ACHN (cell line): Measurements from ENCODE around the gene DNAAF2.
A peak's percentile ranks its signal among the peaks of the same experiment; 100 is the strongest.
"Not testable (repeated sequence)": the region's sequence is repeated elsewhere in the genome, so short reads cannot be mapped to it uniquely, and the experiment has no call there.

Source experiments
- DNase-seq: peaks from one replicate; pipeline ENCODE4 v3.0.0-alpha.2; 2015
- in situ Hi-C: cut with HindIII; loops from 2 replicates; pipeline ENCODE4 v1.10.0; 2017; ENCODE audit warnings: low sequenced_read_pairs, low pct_ligation_motif_present, low pct_unique_long_range_greater_than_20kb

The DNAAF2 gene

DNA sequence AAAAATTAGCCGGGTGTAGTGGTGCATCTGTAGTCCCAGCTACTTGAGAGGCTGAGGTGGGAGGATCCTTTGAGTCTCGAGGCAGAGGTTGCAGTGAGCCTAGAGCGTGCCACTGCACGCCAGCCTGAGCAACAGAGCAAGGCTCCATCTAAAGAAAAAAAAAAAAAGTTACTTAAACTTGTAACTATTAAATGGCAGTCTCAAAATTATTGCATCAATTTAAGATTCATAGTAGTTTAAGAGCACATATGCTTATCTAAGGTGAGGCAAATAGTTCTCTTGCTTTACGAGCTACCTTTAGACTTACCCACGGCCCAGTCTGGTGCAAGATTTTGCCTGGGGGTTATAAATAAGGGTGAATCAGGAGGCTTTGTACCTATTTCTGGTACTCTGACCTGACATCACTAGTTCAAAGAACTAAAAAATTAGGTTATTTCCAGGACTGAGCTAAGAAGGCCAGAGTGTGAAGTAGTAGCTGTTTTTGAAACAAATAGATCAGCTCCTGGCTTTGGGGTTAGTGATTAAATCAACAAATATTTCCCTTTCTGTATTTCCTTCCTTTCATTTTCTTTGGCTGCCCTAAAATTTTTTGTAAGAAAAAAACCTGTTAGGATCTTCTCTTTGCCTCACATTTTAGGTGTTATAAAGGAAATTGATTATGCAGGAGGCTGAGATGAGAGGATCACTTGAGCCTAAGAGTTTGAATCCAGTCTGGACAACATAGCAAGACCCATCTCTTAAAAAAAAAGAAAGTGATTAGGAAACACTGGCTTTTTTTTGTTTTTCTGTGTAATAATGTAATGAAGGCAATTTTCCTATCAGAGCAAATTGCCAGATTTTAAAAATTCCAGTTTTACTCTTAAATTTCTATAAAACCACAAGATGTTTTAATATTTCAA is 10.9 kb downstream of the DNAAF2 start:
- no peak for DNase-seq
- in situ Hi-C loops, result no loop called here

DNA sequence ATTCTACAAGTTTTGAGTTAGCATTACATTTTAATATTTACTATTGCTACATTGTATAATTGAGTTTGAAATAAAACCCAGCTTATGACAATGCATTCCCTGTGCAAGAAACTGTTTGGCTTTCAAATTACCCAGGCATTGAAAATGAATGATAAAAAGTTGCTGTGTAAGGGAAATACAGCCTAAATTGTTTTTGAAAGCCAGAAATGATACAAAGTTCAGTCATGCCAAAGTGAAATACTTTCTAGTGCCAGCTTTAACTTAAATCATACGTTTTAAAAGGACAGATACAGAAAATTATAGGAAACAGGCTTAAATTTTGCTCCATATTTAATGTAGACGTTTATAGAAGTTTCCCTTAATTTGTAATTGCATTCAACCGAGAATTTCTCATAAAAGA is 11.7 kb downstream of the DNAAF2 start:
- in situ Hi-C loops, result no loop called here
- no peak for DNase-seq

DNA sequence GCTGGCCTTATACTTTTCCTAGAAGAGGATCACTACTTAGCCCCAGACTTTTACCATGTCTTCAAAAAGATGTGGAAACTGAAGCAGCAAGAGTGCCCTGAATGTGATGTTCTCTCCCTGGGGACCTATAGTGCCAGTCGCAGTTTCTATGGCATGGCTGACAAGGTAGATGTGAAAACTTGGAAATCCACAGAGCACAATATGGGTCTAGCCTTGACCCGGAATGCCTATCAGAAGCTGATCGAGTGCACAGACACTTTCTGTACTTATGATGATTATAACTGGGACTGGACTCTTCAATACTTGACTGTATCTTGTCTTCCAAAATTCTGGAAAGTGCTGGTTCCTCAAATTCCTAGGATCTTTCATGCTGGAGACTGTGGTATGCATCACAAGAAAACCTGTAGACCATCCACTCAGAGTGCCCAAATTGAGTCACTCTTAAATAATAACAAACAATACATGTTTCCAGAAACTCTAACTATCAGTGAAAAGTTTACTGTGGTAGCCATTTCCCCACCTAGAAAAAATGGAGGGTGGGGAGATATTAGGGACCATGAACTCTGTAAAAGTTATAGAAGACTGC is 12.9 kb downstream of the DNAAF2 start:
- in situ Hi-C loops, result no loop called here
- DNase-seq, result no peak

DNA sequence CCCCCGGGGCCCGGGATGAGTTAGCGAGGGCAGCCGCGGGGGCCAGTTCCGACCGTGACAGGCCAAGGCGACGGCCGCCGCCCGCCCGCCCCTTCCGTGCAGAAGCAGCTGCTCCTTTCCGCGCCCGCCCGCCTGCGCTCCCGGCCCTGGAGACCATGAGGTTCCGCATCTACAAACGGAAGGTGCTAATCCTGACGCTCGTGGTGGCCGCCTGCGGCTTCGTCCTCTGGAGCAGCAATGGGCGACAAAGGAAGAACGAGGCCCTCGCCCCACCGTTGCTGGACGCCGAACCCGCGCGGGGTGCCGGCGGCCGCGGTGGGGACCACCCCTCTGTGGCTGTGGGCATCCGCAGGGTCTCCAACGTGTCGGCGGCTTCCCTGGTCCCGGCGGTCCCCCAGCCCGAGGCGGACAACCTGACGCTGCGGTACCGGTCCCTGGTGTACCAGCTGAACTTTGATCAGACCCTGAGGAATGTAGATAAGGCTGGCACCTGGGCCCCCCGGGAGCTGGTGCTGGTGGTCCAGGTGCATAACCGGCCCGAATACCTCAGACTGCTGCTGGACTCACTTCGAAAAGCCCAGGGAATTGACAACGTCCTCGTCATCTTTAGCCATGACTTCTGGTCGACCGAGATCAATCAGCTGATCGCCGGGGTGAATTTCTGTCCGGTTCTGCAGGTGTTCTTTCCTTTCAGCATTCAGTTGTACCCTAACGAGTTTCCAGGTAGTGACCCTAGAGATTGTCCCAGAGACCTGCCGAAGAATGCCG is 13.7 kb downstream of the DNAAF2 start:
- in situ Hi-C loops, result no loop called here
- DNase-seq, result peak; percentile 57

DNA sequence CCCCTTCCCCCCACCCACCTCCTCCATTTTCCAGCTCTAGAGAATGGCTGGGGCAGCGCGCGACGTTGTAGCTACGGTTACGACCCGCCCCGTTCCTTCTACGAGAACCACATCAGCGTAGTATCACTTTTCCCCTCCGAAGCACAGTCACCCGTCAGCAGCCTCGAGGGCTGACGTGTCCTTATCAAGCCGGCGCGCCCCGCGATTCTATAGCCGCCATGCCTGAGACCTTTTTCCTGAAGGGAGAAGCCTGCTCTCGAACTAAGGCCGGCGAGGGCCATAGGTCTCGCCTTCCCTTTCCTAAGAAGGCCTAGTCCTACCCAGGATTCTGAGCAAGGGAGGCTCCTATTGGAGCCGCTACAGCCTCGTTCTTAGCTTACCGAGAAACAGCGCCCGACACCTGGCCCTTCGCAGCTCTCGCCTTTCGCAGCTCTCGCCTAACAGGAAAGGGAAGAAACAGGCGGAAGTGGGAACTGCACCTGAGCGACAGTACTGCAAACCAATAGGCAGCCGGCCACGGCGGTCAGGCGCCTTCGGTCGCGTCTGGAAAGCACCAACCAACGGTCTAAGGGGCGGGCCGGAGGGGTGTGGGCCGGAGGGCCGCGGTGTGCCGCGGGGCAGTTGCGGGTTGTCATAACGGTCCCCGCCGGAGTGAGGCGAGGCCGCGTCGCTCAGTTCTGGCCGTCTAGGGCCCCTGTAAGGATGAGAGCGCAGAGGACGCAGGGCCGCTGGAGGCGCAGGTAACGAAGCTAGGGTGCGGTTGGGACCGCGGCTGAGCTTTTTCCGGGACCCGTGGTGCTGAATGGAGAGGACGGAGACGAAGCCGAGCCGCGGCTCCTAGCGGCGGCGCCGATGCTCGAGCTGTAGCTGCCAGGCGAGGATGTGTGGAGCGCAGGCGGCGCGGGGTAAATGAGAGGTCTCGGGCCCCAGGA is 14.6 kb downstream of the DNAAF2 start, which contains the start of the genes MGAT2 and RPL36AL:
Gene MGAT2 (plus strand): TSS at position 618 of the 932 bp plus-strand sequence. CDS start 470 bp downstream, outside the sequence.
Gene RPL36AL (minus strand): TSS at position 445 of the 932 bp plus-strand sequence. CDS start 1,522 bp downstream, outside the sequence.
- in situ Hi-C loops, result no loop called here
- DNase-seq, result peak; percentile 96

DNA sequence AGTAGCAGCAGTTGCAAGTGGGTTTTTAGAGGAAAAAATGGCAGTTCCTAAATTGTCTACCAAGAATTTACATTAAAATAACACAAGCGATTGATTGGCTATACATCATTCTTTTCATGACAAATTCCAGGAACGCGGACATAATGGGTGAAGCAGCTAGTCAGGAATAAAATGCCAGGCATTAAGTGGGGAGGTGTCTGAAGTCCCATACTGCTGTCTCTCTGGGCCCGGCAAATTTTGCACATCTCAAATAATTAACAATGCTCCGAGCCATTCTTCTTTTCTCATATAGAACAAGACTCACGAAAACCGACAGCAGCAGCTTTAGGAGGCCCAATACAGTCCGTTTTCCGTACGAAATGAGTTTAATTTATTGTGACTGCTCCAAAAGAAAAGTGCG is 15.3 kb downstream of the DNAAF2 start:
- no peak for DNase-seq
- in situ Hi-C loops, result no loop called here

DNA sequence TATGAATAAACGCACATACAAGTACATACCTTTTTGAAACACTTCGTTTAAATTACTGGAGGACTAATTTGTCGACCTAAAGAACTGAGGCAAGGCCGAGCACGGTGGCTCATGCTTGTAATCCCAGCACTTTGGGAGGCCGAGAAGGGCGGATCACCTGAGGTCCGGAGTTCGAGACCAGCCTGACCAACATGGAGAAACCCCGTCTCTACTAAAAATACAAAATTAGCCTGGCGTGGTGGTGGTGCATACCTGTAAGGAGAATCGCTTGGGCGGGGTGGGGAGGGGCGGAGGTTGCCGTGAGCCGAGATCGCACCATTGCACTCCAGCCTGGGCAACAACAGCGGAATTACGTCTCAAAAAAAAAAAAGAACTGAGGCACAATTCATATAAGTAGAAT is 15.8 kb downstream of the DNAAF2 start:
- DNase-seq, in situ Hi-C loops: not testable (repeated sequence)

DNA sequence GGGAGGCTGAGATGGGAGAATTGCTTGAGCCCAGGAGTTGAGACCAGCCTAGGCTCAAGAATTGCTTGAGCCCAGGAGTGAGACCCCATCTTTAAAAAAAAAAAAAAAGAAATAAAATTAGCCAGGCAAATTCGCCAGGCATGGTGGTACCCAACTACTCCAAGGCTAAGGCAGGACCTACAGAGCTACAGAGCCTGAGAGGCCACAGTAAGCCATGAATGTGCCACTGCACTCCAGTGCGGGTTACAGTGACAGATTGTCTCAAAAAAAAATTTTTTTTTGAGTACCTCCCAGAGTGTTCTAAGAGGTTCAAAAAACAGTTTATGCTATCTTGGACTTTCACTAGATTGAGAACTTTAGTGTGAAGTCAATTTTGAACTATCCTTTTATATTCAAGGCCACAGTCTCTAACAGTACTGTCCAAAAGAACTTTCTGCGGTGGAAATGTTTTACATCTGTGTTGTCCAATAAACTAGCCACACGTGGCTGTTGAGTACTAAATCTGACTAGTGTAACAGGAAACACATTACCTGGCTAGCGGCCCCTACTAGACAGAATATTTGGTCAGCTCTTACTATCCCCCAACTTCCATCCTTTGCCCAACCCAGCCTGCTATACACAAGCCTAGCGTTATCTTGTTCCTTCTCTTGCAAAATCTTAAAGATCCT is 17.1 kb downstream of the DNAAF2 start:
- in situ Hi-C loops, result no loop called here
- no peak for DNase-seq

DNA sequence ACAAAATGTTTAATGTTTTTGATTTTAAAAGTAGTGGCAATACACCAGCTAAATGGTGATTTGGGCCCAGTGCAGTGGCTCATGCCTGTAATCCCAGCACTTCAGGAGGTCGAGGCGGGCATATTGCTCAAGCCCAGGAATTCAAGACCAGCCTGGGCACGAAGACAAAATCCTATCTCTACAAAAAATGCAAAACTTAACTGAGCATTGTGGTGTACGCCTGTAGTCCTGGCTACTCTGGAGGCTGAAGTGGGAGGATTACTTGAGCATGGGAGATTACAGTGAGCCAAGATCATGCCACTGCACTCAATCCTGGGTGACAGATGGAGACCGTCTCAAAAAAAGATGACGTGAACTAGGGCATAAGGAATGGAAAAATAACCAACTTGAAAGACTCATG is 19.3 kb downstream of the DNAAF2 start:
- no peak for DNase-seq
- in situ Hi-C loops, result no loop called here

DNA sequence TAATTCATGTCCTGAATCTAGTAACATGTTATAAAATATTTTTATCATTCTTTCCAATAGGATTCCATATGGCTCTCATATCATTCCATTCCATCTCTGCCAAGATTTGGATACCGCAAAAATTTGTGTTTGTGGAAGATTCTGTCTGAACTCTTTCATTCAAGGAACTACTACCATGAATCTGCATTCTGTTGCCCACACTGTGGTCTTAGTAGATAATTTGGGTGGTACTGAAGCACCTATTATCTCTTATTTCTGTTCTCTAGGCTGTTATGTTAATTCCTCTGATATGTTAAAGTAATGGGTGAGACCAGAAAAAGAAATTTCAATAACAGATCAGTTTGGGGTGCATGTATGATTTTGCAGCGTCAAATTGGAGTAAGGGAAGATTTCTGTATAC is 20.8 kb downstream of the DNAAF2 start:
- no peak for DNase-seq
- in situ Hi-C loops, result no loop called here

DNA sequence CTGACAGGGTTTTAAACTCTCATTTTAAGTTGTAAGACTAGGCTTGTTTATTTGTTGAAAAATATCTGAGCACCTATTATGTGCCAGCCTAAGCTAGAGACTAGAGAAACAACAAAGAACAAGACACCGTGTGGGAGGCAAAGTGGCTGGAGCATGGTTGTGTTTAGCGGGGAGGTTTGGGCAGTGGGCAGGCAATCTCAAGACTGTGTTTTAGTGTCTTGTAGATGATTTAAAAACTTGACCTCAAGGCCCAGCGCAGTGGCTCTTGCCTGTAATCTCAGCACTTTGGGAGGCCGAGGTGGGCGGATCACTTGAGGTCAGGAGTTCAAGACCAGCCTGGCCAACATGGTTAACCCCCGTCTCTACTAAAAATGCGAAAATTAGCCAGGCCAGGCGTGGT is 22.4 kb downstream of the DNAAF2 start:
- in situ Hi-C loops, result no loop called here

DNA sequence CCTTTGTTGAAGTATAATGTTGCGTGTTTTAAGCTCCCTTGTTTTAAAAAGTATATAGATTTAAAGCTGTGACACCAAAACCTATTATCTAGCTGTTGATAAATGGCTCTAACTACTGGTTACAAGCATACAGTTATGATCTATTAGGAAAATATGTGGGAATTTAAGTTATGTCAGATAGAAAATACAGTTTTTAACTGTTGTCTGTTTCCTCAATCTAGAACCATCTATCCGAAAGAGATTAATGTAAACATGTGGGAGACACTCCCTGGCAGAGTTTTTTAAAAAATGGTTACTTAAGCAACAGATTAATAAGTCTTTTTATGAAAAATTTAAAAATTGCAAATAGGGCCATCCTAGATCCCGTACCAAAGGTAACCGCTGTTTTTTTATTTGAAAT is 22.8 kb downstream of the DNAAF2 start:
- DNase-seq, result no peak
- in situ Hi-C loops, result no loop called here

More for the DNA sequence above, 22.4 kb downstream of the DNAAF2 start:
- no peak for DNase-seq

DNA sequence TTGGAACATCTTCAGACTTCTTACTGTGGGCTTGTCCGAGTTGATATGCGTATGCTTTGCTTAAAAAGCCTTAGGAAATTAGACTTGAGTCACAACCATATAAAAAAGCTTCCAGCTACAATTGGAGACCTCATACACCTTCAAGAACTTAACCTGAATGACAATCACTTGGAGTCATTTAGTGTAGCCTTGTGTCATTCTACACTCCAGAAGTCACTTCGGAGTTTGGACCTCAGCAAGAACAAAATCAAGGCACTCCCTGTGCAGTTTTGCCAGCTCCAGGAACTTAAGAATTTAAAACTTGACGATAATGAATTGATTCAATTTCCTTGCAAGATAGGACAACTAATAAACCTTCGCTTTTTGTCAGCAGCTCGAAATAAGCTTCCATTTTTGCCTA is 27.5 kb downstream of the DNAAF2 start:
- no peak for DNase-seq
- in situ Hi-C loops, result no loop called here

DNA sequence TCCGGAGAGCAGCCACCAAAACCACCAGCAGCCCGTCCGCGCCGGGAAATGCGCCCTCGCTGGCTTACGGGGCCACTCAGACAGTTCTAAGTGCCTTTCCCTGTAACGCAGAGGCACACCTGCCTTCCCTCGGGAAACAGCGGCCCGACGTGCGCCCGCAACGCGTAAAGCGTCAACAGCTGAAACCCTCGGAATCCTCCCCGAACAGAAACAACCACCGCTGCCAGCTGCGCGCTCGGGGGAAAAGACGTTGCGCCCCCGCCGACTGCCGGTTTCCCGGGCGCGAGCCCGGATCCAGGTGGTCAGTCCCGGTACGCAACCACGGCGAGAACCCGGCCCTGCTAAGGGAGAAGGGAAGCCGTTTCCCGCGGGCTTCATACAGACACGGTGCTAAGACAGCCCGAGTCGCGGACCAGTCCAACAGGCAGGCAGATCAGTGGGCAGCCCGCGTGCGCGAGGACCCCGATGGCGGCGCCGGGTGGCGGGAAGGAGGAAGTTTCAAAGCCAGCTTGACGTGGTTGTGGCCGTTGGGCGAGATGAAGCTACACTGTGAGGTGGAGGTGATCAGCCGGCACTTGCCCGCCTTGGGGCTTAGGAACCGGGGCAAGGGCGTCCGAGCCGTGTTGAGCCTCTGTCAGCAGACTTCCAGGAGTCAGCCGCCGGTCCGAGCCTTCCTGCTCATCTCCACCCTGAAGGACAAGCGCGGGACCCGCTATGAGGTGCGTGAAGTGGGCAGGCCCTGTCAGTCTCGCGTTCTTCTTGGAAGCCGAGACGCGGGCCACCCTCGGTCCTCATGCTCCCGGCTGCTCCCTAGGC is 36.4 kb downstream of the DNAAF2 start, which contains the start of gene LRR1:
Gene LRR1 (plus strand): TSS at position 456 of the 816 bp plus-strand sequence. CDS start 81 bp downstream, at position 537.
- in situ Hi-C loops, result no loop called here
- DNase-seq, result peak; percentile 86

DNA sequence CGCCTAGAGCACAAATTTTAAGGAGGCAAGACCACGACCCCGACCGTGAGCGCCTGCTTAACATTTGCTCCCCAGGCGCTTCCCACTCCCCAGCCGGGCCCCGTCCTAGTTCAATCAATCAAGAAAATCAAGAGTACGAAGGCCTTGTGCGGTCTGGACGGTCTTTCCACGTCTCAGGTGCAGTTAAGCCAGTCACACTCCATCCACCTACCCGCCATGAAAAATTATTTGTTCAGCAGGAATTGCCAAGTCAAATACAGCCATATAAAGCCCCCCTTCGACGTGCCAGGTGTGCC is 36.9 kb downstream of the DNAAF2 start:
- no peak for DNase-seq
- in situ Hi-C loops, result no loop called here

DNA sequence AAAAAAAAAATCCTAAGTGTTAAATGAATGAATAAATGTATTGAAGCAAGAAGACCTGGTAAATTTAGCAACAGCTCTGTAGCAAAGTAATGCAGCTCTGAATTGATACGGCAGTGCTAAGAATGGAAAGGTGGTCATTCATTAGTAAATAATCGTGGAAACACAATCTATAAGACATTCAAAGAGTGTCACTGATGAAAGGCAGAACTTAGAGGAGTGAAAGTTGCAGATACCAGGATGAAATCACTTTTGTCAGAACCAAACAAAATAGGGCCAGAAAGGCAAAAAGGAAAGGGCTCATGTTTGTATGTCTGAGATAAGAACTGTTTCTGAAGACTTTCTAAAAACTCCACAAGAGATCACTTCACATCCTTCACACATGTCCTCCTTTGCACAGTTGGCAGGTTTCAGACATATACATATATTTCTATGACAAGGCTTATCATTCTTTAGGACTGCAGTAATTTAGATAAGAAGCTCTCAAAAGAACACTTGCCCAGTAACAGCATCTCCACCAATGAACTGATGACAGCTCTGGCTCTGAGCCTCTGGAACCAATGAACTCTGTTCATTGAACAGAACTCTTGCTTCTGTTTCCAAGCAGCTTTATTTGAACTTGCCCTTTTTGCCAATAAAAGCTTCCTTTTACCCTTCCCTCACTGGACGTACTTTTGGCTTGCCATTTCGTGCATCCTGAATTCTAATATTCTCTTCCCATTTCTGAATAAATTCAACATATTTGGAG is 40.5 kb downstream of the DNAAF2 start:
- no peak for DNase-seq
- in situ Hi-C loops, result no loop called here
